SJSA1 (cell line): Measurements from ENCODE around the gene NOX3. TPM values are rescaled to one million over a fixed set of nuclear protein-coding genes. Genes with fewer than 3 reads are reported as not detected.
"Not testable (repeated sequence)": the region's sequence is repeated elsewhere in the genome, so short reads cannot be mapped to it uniquely, and the experiment has no call there.

Experiments used
- DNase-seq, 2 experiments: peaks; one replicate each; pipeline ENCODE4 v3.0.0-alpha.2; 2015 to 2020; ENCODE audit warnings: low spot score in 2 of 2, low read depth in 1 of 2
- H3K27ac ChIP-seq: fragments of 250-450 bp; sonication (Bioruptor Pico); 2 replicates; pipeline ENCODE4 v1.5.1; 2020; ENCODE audit warnings: mild to moderate bottlenecking, moderate library complexity
- H3K27me3 ChIP-seq: fragments of 250-450 bp; sonication (Bioruptor Pico); replicated peaks from 2 replicates; pipeline ENCODE4 v1.5.1; 2020; ENCODE audit warnings: mild to moderate bottlenecking, moderate library complexity
- H3K36me3 ChIP-seq: fragments of 250-450 bp; sonication (Bioruptor Pico); 2 replicates; pipeline ENCODE4 v1.5.1; 2020; ENCODE audit warnings: mild to moderate bottlenecking
- H3K4me1 ChIP-seq: fragments of 250-450 bp; sonication (Bioruptor Pico); replicated peaks from 2 replicates; pipeline ENCODE4 v1.6.1; 2021; ENCODE audit warnings: mild to moderate bottlenecking
- H3K4me3 ChIP-seq: fragments of 250-450 bp; sonication (Bioruptor Pico); 2 replicates; pipeline ENCODE4 v1.5.1; 2020; ENCODE audit warnings: mild to moderate bottlenecking
- H3K9me3 ChIP-seq: fragments of 250-450 bp; sonication (Bioruptor Pico); replicated peaks from 2 replicates; pipeline ENCODE4 v1.5.1; 2020; ENCODE audit warnings: mild to moderate bottlenecking
- total RNA-seq: library from RNA; depleted of rRNA; stranded (reverse); fragments of >200 nt; shearing (Covaris generic); gene quantifications from 2 replicates; pipeline ENCODE4 v1.2.3, GENCODE V29; 2014

The NOX3 gene
- total RNA-seq, 1 experiment from 2014 or later: not detected

- no peaks in the 10 kb centered on the region for H3K27me3 ChIP-seq
- DNase-seq: no peak
- H3K36me3 ChIP-seq: no peaks in the 10 kb centered on the region
- no peak overlapping the region for H3K27ac ChIP-seq
- no peaks in the 10 kb centered on the region for H3K4me1 ChIP-seq
- no peak overlapping the region for H3K4me3 ChIP-seq
- H3K9me3 ChIP-seq: peaks cover 2% of the 10 kb centered on the region; the same call in 1 of the 2 replicates
These were observed 31.2 kb upstream of the NOX3 start for GRCh38 chr6:155486721-155487294.

- Histone ChIP-seq H3K9me3 (no peaks in the 10 kb centered on the region), H3K27me3 (no peaks in the 10 kb centered on the region), H3K36me3 (no peaks in the 10 kb centered on the region), H3K4me3 (no peak overlapping the region), H3K27ac (no peak overlapping the region), H3K4me1 (no peaks in the 10 kb centered on the region)
- no peak for DNase-seq
These were observed 30.1 kb upstream of the NOX3 start for GRCh38 chr6:155485756-155486155.

- Histone ChIP-seq H3K9me3 (no peaks in the 10 kb centered on the region), H3K4me1 (no peaks in the 10 kb centered on the region), H3K4me3 (no peak overlapping the region), H3K36me3 (no peaks in the 10 kb centered on the region), H3K27me3 (no peaks in the 10 kb centered on the region), H3K27ac (no peak overlapping the region)
- no peak for DNase-seq
These were observed 28.2 kb upstream of the NOX3 start for GRCh38 chr6:155483858-155484257.

- H3K9me3 ChIP-seq: no peaks in the 10 kb centered on the region
- H3K4me3 ChIP-seq: no peak overlapping the region
- no peak for DNase-seq
- H3K4me1 ChIP-seq: no peaks in the 10 kb centered on the region
- H3K36me3 ChIP-seq: no peaks in the 10 kb centered on the region
- no peak overlapping the region for H3K27ac ChIP-seq
- H3K27me3 ChIP-seq: no peaks in the 10 kb centered on the region
These were observed 25.6 kb upstream of the NOX3 start for GRCh38 chr6:155481215-155481614.

- Histone ChIP-seq H3K27me3 (no peaks in the 10 kb centered on the region), H3K4me1 (no peaks in the 10 kb centered on the region), H3K4me3 (no peak overlapping the region), H3K27ac (no peak overlapping the region), H3K9me3 (no peaks in the 10 kb centered on the region), H3K36me3 (no peaks in the 10 kb centered on the region)
- no peak for DNase-seq
These were observed 18.1 kb upstream of the NOX3 start for GRCh38 chr6:155473741-155474140.

GRCh38 chr6:155472886-155473285 is 17.2 kb upstream of the NOX3 start:
- no peaks in the 10 kb centered on the region for H3K4me1 ChIP-seq
- no peaks in the 10 kb centered on the region for H3K27me3 ChIP-seq
- H3K36me3 ChIP-seq: no peaks in the 10 kb centered on the region
- H3K9me3 ChIP-seq: no peaks in the 10 kb centered on the region
- no peak for DNase-seq
- H3K27ac ChIP-seq: no peak overlapping the region
- no peak overlapping the region for H3K4me3 ChIP-seq

GRCh38 chr6:155470979-155471616 is 15.5 kb upstream of the NOX3 start:
- not testable (repeated sequence) for DNase-seq, H3K9me3 ChIP-seq, H3K36me3 ChIP-seq, H3K27me3 ChIP-seq, H3K27ac ChIP-seq, H3K4me1 ChIP-seq, H3K4me3 ChIP-seq

- H3K27ac ChIP-seq, DNase-seq, H3K4me3 ChIP-seq, H3K27me3 ChIP-seq, H3K9me3 ChIP-seq, H3K4me1 ChIP-seq, H3K36me3 ChIP-seq: not testable (repeated sequence)
These were observed 12.9 kb upstream of the NOX3 start for GRCh38 chr6:155468543-155468942.

GRCh38 chr6:155466539-155466938 is 10.9 kb upstream of the NOX3 start:
- Histone ChIP-seq H3K27ac (no peak overlapping the region), H3K4me1 (0 out of 2 replicates have a peak, but pooled peaks cover 3% of the 10 kb centered on the region), H3K36me3 (no peaks in the 10 kb centered on the region), H3K9me3 (no peaks in the 10 kb centered on the region), H3K4me3 (no peak overlapping the region), H3K27me3 (no peaks in the 10 kb centered on the region)
- no peak for DNase-seq

GRCh38 chr6:155461556-155461955 is 5.9 kb upstream of the NOX3 start:
- no peaks in the 10 kb centered on the region for H3K36me3 ChIP-seq
- DNase-seq: peak in 1 of 2 experiments; percentile 11
- H3K9me3 ChIP-seq: no peaks in the 10 kb centered on the region
- H3K4me1 ChIP-seq: 0 out of 2 replicates have a peak, but pooled peaks cover 3% of the 10 kb centered on the region
- H3K4me3 ChIP-seq: no peak overlapping the region
- no peak overlapping the region for H3K27ac ChIP-seq
- no peaks in the 10 kb centered on the region for H3K27me3 ChIP-seq

- H3K4me3 ChIP-seq: no peak overlapping the region
- H3K4me1 ChIP-seq: no peaks in the 10 kb centered on the region
- no peaks in the 10 kb centered on the region for H3K36me3 ChIP-seq
- no peaks in the 10 kb centered on the region for H3K9me3 ChIP-seq
- no peak for DNase-seq
- no peak overlapping the region for H3K27ac ChIP-seq
- H3K27me3 ChIP-seq: no peaks in the 10 kb centered on the region
These were observed 1.2 kb downstream of the NOX3 start for GRCh38 chr6:155454471-155454870.

- Histone ChIP-seq H3K4me3 (no peak overlapping the region), H3K36me3 (no peaks in the 10 kb centered on the region), H3K9me3 (no peaks in the 10 kb centered on the region), H3K4me1 (no peaks in the 10 kb centered on the region), H3K27me3 (no peaks in the 10 kb centered on the region), H3K27ac (no peak overlapping the region)
- DNase-seq: no peak
These were observed 1.6 kb downstream of the NOX3 start for GRCh38 chr6:155454008-155454407.

GRCh38 chr6:155452576-155452975 is 3.1 kb downstream of the NOX3 start:
- Histone ChIP-seq H3K9me3 (no peaks in the 10 kb centered on the region), H3K36me3 (no peaks in the 10 kb centered on the region), H3K4me1 (no peaks in the 10 kb centered on the region), H3K27me3 (no peaks in the 10 kb centered on the region), H3K4me3 (no peak overlapping the region), H3K27ac (no peak overlapping the region)
- DNase-seq: no peak

- DNase-seq, H3K27ac ChIP-seq, H3K36me3 ChIP-seq: not testable (repeated sequence)
These were observed 4.1 kb downstream of the NOX3 start for GRCh38 chr6:155451530-155451929.

GRCh38 chr6:155450240-155450581 is 5.4 kb downstream of the NOX3 start:
- Histone ChIP-seq H3K27me3 (no peaks in the 10 kb centered on the region), H3K9me3 (no peaks in the 10 kb centered on the region), H3K27ac (no peak overlapping the region), H3K4me3 (no peak overlapping the region), H3K36me3 (no peaks in the 10 kb centered on the region), H3K4me1 (no peaks in the 10 kb centered on the region)
- no peak for DNase-seq

More at GRCh38 chr6:155451530-155451929, 4.1 kb downstream of the NOX3 start:
- H3K9me3 ChIP-seq, H3K4me3 ChIP-seq, H3K4me1 ChIP-seq, H3K27me3 ChIP-seq: not testable (repeated sequence)
